COR-L47 (cell line): Measurements from ENCODE around the gene CDC14A.
A peak's percentile ranks its signal among the peaks of the same experiment; 100 is the strongest.

Source experiments
- DNase-seq: peaks from one replicate; lab custom pipeline; 2025; lab: John Stamatoyannopoulos, UW

The CDC14A gene

GRCh38 chr1:100448366-100448765 is 96.1 kb downstream of the CDC14A start:
- peak; percentile 84 for DNase-seq

- DNase-seq = no peak
Observed at GRCh38 chr1:100449477-100449876, 97.2 kb downstream of the CDC14A start.

- no peak for DNase-seq
Observed at GRCh38 chr1:100452641-100453040, 100.3 kb downstream of the CDC14A start.

- no peak for DNase-seq
Observed at GRCh38 chr1:100455478-100456072, 103.3 kb downstream of the CDC14A start.

- no peak for DNase-seq
Observed at GRCh38 chr1:100456880-100457279, 104.6 kb downstream of the CDC14A start.

- no peak for DNase-seq
Observed at GRCh38 chr1:100457683-100458082, 105.4 kb downstream of the CDC14A start.

GRCh38 chr1:100458661-100459357 is 106.5 kb downstream of the CDC14A start:
- DNase-seq = no peak

- peak; percentile 64 for DNase-seq
Observed at GRCh38 chr1:100459358-100460114, 107.2 kb downstream of the CDC14A start.

GRCh38 chr1:100461222-100461621 is 108.9 kb downstream of the CDC14A start:
- DNase-seq = peak; percentile 27

- no peak for DNase-seq
Observed at GRCh38 chr1:100462326-100463025, 110.2 kb downstream of the CDC14A start.

GRCh38 chr1:100463791-100464424 is 111.6 kb downstream of the CDC14A start:
- DNase-seq = peak; percentile 77

GRCh38 chr1:100469578-100469977 is 117.3 kb downstream of the CDC14A start:
- DNase-seq = no peak

- no peak for DNase-seq
Observed at GRCh38 chr1:100474834-100475233, 122.5 kb downstream of the CDC14A start.

- no peak for DNase-seq
Observed at GRCh38 chr1:100476735-100477290, 124.5 kb downstream of the CDC14A start.

GRCh38 chr1:100478816-100479215 is 126.5 kb downstream of the CDC14A start:
- no peak for DNase-seq

- no peak for DNase-seq
Observed at GRCh38 chr1:100479620-100480338, 127.5 kb downstream of the CDC14A start.

- no peak for DNase-seq
Observed at GRCh38 chr1:100481303-100481702, 129.0 kb downstream of the CDC14A start.

- no peak for DNase-seq
Observed at GRCh38 chr1:100482167-100482566, 129.9 kb downstream of the CDC14A start.

GRCh38 chr1:100482748-100483147 is 130.4 kb downstream of the CDC14A start:
- DNase-seq = no peak

- DNase-seq = no peak
Observed at GRCh38 chr1:100483230-100483629, 130.9 kb downstream of the CDC14A start.

- no peak for DNase-seq
Observed at GRCh38 chr1:100485855-100486258, 133.6 kb downstream of the CDC14A start.
